Amniotic stem cell (primary cell): ENCODE data around the gene ADCY2.

Experiments
- DNase-seq: peaks from one replicate; lab custom pipeline; 2025; lab: John Stamatoyannopoulos, UW

ADCY2 gene

GRCh38 chr5:7745882-7746610, 350.1 kb downstream of the ADCY2 start:
- peak; percentile 65 for DNase-seq

GRCh38 chr5:7747728-7748127, 351.8 kb downstream of the ADCY2 start:
- DNase-seq: no peak

GRCh38 chr5:7749626-7750025, 353.7 kb downstream of the ADCY2 start:
- DNase-seq: no peak

GRCh38 chr5:7751874-7752273, 355.9 kb downstream of the ADCY2 start:
- DNase-seq: no peak

GRCh38 chr5:7753181-7753580, 357.2 kb downstream of the ADCY2 start:
- no peak for DNase-seq

GRCh38 chr5:7753596-7753995, 357.7 kb downstream of the ADCY2 start:
- no peak for DNase-seq

GRCh38 chr5:7754490-7754889, 358.6 kb downstream of the ADCY2 start:
- DNase-seq: no peak

GRCh38 chr5:7754997-7755596, 359.2 kb downstream of the ADCY2 start:
- no peak for DNase-seq

- DNase-seq: no peak
Measured at GRCh38 chr5:7755958-7756357, 360.0 kb downstream of the ADCY2 start.

GRCh38 chr5:7756453-7756852, 360.5 kb downstream of the ADCY2 start:
- no peak for DNase-seq

GRCh38 chr5:7759257-7759871, 363.4 kb downstream of the ADCY2 start:
- DNase-seq: no peak

- DNase-seq: no peak
Measured at GRCh38 chr5:7759951-7760580, 364.1 kb downstream of the ADCY2 start.

- DNase-seq: no peak
Measured at GRCh38 chr5:7762267-7762666, 366.3 kb downstream of the ADCY2 start.

GRCh38 chr5:7763621-7764072, 367.7 kb downstream of the ADCY2 start:
- no peak for DNase-seq

- no peak for DNase-seq
Measured at GRCh38 chr5:7764452-7764851, 368.5 kb downstream of the ADCY2 start.

GRCh38 chr5:7770436-7770835, 374.5 kb downstream of the ADCY2 start:
- no peak for DNase-seq

GRCh38 chr5:7772141-7772540, 376.2 kb downstream of the ADCY2 start:
- no peak for DNase-seq

GRCh38 chr5:7773178-7773577, 377.2 kb downstream of the ADCY2 start:
- no peak for DNase-seq

GRCh38 chr5:7776442-7776841, 380.5 kb downstream of the ADCY2 start:
- DNase-seq: no peak

GRCh38 chr5:7779019-7780005, 383.4 kb downstream of the ADCY2 start:
- no peak for DNase-seq

GRCh38 chr5:7781899-7782298, 386.0 kb downstream of the ADCY2 start:
- DNase-seq: no peak
